GM19455 (cell line): ENCODE measurements around the gene FAM171A2.

Experiments
- ATAC-seq: cut with Tn5 transposase; IDR thresholded peaks from one replicate; pipeline ENCODE4 v1.9.1; 2021; ENCODE audit not compliant: unreplicated experiment

Gene FAM171A2

DNA sequence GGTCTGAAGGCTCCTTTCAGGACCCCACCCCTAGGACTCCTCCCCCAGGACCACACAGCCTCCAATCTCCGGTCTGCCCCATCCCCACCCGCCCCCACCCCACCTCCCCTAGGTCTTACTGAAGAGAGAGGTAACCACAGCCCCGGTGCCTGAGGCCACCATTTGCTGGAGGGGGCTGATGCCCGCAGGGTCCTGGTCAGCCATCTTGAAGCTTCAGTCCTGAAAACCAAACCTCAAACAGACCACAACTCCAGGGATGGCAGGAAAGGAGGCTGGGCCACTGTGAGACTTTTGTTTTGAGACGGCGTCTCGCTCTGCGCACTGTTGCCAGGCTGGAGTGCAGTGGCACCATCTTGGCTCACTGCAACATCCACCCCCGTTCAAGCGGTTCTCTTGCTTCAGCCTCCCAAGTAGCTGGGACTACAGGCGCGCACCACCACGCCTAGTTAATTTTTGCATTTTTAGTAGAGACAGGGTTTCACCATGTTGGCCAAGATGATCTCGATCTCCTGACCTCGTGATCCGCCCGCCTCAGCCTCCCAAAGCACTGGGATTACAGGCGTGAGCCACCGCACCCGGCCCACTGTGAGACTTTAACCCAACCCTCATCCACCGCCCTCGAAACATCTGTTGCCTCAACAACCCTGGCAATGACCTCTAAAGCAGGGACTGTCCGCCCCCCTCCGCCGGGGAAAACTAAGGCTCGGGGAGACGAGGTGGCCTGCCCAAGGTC is 40.1 kb downstream of the FAM171A2 start:
- ATAC-seq = no peak

DNA sequence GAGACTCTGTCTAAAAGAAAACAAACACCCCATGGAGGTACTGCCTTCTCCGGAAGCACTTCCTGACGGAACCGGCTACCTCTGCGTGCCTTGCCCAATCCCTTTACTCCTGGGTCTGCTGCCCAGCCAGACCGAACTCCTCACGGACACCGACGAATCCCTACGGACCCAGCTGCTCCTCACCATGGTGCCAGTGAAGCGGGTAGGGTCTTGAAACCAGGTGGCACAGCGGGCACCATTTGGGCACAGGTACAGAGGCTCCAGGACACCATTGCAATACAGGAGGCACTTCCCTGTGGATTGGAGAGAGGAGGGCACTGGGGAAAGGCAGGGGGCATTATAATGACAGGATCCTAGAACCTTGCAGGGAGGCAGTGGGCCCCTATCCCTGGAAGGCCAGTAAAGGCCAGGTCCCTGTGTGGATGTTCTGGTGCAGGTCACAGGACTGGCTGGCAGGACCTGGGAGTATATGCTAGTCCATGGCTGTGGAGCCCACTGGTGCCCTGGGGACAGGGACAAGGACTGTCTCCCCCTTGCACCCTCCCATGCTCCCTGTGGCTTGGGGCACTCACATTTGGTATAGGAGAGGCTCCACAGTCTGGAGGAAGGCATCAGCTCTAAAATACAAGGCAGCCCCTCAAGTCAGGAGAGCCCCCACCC is 41.3 kb downstream of the FAM171A2 start:
- no peak for ATAC-seq

DNA sequence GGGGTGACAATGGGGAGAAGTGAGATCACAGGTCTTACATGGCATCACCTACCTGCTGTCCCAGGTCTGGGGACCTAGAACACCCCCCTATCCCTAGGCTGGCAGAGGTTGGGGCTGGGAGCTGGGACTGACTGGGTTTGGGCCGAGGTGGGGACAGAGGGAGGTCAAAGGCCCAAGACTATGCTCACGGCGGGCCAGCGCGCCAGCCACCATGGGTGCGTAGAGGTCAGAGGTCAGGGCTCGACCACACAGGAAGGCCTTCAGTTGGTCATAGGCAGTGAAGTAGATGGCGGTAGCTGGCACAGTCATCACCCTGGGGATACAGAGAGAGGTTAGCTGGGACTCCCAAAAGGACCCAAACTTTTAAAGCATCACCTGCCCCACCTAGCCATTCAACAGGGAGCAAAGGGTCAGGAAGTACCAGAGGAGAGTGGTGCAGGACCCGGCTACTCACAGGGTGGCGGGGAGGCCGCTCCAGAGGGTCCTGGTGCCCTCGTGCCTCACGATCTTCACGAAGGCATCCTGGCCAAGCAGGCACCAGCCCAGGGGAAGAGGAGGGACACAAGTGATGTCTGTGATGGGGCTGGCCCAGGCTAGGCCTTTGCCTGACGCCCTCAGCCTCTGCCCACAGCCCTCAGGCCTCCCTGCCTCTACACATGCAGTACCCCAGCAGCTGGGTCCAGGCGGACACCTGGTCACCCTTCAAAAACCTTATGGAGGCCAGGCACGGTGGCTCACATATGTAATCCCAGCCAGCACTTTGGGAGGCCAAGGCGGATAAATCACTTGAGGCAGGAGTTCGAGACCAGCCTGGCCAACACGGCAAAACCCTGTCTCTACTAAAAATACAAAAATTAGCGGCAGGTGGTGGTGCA is 42.2 kb downstream of the FAM171A2 start:
- no peak for ATAC-seq

DNA sequence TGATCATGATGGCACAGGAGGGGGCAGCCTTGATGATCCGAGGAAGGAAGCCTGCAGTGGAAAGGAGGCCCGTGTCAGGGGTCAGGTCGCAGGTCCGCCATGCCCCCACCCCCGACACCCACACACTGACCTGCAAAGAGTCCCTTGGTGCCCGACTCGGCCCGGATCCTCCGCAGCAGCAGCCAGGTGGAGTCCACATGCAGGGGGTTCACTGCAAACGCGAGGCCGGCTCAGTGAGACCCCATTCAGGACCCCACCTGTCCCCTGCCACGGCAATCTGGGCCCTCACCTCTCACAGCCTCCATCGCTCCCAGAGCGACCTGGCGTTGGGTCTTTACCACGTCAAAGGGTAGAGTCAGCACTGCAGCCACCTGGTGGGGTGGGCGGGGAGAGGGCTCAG is 43.6 kb downstream of the FAM171A2 start:
- no peak for ATAC-seq

DNA sequence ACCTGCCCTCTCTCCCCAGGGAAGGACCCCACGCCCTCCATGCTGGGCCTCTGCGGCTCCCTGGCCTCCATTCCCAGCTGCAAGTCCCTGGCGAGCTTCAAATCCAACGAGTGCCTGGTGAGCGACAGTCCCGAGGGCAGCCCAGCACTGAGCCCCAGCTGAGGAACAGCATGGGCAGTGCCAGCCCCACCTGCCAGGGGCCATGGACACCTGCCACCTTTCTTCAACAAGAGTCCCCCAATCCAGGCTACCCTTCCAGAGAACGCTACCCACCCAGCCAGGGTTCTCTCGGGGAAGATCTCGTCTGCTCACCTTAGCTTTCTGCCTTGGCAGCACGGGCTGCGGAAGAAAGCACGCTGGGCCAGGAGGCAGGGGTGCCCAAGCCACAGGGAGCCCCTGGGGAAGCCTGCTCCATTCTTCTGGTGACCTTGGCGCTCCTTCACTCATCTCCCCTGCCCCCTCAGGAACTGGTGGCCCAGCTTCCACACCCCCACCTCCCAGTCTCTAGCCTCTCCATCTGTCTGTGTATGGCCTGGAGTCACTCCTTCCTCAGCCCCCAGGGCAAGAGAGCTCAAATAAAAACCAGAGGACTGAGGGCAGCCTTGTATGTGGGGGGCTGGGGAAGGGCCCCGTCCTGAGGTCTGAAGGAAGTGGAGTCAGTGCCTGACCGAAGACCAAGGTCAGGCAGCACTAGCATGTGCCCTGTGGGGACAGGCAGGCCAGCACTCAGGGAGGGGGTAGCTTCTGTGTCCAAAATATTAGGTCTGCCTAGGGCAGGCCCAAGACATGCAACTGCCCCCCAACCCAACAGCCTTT is 45.4 kb downstream of the FAM171A2 start:
- no peak for ATAC-seq

DNA sequence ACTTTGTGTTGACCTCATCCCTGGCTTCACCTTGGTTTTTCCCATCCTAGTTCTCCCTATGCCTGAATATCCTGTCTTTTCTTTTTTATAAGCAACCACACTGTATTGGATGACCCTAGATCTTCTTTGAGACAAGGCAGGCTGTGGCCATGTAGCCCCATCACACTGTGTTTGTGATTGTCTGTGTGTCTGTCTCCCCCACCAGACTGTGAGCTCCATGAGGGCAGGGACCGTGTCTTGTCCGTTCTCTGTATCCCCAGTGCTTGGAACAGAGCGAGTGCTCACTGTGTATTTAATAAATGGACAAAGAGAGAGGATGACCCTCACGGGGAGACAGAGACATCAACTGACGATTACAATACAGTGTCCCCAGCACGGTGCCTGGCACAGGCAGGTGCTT is 46.1 kb downstream of the FAM171A2 start:
- ATAC-seq = no peak

DNA sequence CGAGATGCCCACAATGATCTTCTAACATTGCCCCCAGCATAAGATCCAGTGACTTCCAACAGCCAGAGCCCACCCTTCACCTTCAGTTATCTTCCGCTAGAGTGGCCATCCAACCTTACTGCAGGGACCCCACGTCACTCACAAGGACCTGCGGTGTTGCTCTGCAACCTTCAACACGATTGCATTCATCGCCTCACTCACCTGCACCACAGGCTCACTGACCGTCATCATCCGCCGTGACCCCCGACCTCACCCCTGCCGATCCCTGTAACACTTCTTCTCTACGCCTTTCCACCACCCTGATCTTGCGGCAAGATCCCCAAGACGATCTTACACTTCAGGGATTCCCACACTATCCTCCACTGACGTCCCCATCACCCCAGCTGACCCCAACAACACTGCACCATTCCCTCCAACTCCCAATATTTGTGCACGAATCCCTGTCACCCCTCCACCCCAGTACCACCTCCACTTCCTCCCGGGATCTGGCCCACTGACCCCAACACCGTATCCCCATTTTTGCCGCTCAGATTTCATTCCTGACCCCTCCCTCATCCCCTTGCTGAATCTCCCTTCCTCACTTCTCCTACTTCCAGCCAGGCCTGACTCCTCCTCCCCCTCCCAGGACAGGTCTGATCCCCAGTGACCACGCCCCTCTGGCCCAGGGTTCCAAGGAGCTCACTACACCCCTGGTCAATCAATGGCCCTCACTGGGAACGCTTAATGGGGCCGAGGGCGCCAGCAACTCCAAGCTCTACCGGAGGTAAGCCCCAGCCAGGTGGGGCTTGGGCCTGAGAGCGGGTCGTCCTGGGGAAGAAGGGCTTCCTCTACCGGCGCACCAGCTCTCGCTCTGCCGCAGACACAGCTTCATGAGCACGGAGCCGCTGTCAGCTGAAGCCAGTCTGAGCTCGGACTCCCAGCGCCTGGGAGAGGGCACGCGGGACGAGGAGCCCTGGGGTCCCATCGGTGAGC is 47.6 kb downstream of the FAM171A2 start:
- no peak for ATAC-seq

DNA sequence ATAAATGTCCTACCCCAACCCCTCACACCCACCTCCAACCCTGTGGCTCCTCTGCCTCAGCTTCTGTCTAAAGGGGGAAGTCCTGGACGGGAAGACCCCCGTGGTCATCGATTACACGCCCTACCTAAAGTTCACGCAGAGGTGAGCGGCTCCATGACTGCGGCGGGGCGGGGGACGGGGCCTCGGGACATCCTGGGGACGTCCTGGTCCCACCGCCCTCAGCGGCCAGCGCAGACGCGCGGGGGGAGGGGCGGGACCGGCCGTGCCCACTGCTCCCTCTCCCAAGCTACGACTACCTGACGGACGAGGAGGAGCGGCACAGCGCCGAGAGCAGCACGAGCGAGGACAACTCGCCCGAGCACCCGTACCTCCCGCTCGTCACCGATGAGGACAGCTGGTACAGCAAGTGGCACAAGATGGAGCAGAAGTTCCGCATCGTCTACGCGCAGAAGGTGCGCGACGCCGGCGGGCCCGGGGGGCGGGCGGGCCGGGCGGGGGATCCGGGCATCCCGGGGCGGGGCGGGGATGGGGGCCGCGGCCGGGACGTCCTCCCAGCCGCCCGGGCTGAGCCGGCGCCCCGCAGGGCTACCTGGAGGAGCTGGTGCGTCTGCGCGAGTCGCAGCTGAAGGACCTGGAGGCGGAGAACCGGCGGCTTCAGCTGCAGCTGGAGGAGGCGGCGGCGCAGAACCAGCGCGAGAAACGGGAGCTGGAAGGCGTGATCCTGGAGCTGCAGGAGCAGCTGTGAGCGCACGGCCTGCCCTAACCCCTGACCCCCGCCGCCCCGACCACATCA is 48.6 kb downstream of the FAM171A2 start:
- no peak for ATAC-seq

DNA sequence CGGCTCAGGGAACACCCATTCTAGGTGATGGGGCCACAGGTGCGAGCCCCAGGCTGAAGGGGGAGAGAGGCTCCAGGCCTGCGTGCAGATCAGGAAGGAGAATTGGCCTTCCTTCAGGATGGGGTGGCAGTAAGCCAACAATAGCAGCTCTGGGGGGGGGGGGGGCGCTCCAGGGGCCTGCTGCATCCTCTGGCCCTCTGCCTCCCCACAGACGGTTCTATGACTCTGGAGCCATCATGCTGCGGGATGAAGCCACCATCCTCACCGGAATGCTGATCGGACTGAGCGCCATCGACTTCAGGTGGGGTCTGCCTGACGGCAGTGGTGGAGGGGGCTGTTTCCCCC is 49.2 kb downstream of the FAM171A2 start:
- no peak for ATAC-seq

DNA sequence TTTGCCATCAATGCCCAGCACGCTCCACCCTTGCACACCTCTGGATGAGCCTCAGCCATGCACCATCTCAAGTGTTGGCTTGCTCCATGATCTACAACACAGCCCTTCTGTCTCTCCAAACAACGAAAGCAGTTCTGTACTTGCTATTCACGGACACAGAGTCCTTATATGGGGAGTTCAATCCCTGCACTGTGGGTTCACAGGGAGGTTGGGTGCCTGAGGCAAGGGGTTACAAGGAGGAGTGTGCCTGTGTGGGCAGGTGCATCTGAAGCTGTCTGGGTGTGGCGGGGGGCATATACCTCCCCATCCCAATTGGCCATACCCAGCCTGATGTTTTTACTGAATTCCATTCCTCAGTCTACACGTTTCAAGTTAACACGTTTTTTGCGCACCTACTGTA is 49.6 kb downstream of the FAM171A2 start:
- no peak for ATAC-seq

DNA sequence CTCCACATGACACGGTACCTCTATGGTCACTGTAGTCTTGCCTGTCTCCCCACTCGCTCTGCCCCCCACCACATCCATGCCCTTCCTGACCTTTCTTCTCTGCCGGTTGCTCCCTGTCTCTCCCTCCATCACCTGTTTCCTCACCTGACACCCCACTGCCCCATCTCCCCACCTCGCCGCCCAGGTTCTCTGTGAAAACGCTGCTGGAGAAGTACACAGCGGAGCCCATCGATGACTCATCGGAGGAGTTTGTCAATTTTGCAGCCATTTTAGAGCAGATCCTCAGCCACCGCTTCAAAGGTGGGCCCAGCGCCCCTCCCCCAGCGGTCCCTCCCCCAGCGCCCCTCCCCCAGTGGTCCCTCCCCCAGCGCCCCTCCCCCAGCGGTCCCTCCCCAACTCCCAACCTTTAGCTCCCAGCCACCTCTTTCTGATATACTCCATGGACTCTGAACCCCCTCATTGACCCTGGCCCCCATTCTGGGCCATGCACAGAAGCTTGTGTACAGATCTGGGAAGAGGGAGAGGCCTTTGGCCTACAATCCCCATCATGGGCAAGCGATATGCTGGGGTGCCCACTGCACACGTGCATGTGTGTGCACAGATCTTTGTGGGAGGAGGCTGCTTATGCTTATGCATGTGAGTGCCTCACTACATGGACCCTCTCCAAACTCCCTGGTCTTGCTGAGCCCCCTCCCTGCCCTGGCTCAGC is 51.1 kb downstream of the FAM171A2 start:
- ATAC-seq = no peak

DNA sequence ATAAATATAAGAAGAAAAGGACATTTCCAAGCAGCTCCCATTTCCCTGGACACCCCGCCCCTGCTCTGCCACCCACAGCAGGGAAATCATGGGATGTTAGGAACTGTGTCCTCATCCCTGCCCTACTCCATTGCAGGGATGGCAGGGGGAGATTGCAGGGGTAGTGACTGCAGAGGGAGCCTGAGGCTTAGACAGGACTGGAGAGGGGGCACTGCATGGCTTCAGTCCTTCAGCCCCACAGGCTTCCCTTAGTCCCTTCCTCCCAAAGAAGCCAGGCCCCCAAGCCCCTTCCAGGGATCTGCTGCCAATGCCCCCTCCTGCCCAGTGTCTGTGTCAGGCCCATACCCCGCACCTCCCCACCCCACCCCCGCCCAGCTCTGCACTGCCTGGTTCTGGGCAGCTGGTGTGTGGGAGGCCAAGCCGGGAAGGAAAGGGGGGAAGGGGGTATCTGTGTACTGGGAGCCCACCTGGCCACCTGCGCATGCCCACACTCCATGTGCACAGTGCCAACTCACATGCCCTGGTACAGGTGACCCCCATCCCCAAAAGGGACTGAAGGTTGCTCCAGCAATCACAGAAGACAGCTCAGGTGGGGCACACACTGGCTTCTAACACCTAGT is 52.0 kb downstream of the FAM171A2 start:
- no peak for ATAC-seq

DNA sequence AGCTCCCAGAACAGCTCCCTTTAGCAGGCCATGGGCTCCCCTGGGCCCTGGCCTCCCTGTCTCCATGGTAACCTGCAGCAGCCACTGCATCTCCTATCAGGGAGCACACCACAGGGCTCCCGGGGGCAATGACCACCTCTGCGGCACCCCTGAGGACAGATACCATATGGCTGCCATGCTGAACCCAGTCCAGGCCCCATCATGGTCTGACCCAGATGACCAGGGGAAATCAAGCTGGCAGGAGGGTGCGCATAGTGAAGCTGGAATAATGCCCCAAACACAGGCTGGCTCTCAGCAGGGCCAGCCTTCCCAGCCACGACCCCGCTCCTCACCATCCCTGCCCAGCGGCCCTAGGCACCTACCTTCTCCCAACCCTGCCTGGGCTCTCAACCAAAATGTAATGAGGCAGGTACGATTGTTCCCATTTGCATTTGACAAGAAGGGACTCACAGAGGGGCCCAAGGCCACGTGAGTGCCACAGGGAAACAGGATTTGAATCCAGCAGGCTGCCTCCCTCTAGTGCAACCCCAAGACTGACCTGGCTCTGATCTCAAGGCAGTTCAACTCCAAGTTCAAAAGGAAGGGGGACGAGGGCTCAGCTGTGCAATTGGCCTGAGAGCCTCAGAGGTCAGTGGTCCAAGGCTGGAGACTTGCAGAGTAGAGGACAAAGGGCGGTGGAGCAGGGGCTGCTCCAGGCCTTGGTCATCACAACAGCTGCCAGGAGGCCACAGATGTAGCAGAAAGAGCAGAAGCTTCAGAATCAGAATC is 52.9 kb downstream of the FAM171A2 start:
- ATAC-seq = no peak

DNA sequence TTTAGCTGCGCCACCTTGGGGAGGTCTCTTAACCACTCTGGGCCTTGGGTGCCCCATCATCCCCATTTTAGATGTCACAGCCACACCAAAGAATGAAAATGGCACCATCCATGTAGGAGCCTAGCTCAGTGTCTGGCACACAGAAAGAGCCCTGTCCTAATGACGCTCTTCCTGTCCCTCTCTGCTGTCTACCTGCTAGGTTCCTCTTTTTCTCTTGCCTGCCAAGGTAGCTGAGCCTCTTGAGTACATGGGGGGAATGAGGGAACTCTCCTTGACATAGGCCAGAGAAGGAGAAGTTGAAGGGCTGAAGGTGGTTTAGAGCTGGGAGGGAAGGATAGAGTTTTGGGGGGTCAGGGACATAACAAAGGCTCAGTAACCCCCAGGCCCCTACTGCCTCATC is 53.5 kb downstream of the FAM171A2 start:
- ATAC-seq = no peak

DNA sequence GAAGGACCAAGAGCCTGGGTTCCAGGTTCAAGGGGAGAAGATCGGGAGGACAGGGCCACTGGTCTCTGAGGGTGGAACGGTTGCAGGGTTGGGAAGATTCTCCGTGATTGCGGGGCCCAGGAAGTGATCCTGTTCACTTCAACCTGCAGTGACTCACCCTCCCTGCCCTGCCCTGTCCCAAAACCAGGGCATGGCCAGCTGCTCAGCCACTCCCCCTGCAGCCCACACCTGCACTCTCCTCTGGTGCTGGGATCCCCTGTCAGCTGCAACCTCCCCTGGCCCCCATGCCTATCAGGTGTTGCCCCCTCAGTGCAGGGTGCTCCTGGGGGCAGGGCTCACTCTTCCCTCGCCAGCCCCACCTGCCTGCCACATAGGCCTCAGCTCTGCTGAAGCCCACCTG is 54.2 kb downstream of the FAM171A2 start:
- ATAC-seq = no peak

DNA sequence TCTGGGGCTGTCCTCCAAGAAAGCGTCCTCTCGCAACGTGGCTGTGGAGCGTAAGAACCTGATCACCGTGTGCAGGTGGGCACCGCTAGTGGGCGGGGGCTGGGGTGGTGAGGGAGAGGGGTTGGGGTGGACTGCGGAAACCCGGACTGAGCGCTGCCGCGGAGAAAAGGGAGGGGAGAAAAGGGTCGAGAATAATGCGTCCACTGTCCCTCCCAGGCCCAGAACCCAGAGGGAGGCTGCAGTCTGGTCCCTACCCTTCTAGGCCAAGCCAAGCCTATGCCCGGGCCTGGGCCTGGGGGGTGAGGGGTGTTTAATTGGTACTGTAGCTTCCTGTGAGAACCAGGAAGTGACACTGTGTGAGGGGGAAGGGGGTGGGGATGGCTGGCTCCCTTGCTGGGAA is 54.8 kb downstream of the FAM171A2 start:
- no peak for ATAC-seq

DNA sequence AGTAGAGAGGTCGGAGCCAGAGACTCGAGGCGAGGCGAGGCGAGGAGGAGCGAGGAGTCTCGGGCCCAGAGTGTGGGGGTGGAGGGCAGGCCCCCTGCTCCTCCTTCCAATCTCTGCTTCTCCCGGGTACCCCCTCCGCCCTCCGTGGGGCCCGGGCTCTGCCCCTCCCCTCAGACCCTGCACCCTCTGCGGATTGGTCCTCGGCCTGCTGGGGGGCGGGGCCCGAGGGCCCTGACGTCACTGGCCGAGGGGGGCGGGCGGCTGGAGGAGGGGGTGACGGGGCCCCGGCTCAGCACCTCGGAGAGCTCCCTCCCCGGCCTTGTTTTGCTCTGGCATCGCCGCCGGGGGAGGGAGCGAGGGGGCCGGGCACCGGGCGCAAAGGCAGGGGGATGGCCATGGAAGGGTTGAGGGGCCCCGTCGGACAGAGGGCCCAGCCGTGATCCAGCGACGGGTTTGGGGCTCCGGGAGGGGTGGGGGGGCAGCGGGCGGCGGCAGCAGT is 55.3 kb downstream of the FAM171A2 start, which contains the start of gene RUNDC3A:
Gene RUNDC3A, plus strand, starts transcription at position 282 of the 499 bp plus-strand sequence. CDS start 232 bp downstream, outside the sequence.
- no peak for ATAC-seq
